GM19025 (cell line): ENCODE measurements around the gene DOP1A.
A peak's percentile ranks its signal among the peaks of the same experiment; 100 is the strongest.
"Not testable (repeated sequence)": the region's sequence is repeated elsewhere in the genome, so short reads cannot be mapped to it uniquely, and the experiment has no call there.

ENCODE experiments used
- ATAC-seq: cut with Tn5 transposase; IDR thresholded peaks from one replicate; pipeline ENCODE4 v1.9.1; 2021; ENCODE audit warnings: mild to moderate bottlenecking, low read depth, moderate library complexity; ENCODE audit not compliant: unreplicated experiment

DOP1A gene

GRCh38 chr6:83138758-83139157, 71.3 kb downstream of the DOP1A start:
- no peak for ATAC-seq

DNA sequence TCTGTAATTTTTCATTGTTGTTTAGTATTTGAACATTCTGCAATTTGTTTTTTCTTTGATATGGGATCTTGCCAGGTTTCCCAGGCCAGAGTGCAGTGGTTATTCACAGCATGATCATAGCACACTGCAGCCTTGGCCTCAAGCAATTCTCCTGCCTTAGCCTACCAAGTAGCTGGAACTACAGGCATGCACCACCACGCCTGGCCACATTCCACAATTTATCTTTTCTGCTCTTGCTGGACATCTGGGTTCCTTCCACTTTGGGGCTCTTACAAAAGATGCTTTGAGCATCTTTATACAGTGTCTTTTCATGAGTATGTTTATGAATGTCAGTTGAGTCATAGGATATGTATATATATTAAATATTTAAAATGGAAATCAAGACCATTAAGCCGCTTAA, 83.6 kb downstream of the DOP1A start:
- ATAC-seq = no peak

- no peak for ATAC-seq
These were observed 85.4 kb downstream of the DOP1A start for GRCh38 chr6:83152913-83153312.

- no peak for ATAC-seq
These were observed 86.5 kb downstream of the DOP1A start for GRCh38 chr6:83153883-83154521.

- ATAC-seq = no peak
These were observed 88.3 kb downstream of the DOP1A start for GRCh38 chr6:83155794-83156193.

GRCh38 chr6:83160167-83160566, 92.7 kb downstream of the DOP1A start:
- no peak for ATAC-seq

DNA sequence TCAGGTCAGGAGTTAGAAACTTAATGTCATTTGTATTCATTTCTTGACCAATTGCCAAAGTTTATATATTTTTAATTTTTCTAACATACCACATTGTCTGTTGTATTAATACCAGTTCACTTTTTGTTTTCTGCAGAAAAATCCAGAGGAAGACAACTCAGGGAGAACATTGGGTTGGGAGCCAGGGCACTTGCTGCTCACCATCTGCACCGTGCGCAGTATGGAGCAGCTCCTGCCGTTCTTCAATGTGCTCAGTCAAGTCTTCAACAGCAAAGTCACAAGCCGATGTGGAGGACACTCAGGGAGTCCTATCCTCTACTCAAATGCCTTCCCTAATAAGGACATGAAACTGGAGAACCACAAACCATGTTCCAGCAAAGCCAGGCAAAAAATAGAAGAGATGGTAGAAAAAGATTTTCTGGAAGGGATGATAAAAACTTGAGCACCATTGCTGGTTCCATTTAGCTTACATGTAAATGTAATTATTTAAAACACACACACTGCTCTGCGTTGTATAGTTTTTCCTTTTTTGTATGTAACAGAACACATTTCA, 100.3 kb downstream of the DOP1A start:
- ATAC-seq = no peak

DNA sequence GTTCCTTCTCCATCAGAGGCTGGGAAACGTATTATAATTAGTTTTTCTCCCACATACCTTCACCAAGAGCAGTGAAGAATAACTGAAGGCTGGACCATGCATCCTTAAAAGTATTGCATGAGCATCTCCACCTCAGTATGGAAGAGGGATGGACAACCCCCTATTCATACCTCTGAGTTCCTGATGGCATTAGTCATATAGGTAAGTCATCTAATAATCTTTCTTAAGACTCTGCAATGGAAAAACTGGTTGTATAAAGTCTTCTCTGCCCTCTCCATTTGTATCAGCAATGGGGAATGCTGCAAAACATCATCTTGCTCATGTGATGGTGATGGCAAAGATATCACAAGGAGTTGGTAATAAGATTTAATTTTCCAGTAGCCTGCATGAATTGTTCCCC, 101.1 kb downstream of the DOP1A start:
- ATAC-seq = no peak

DNA sequence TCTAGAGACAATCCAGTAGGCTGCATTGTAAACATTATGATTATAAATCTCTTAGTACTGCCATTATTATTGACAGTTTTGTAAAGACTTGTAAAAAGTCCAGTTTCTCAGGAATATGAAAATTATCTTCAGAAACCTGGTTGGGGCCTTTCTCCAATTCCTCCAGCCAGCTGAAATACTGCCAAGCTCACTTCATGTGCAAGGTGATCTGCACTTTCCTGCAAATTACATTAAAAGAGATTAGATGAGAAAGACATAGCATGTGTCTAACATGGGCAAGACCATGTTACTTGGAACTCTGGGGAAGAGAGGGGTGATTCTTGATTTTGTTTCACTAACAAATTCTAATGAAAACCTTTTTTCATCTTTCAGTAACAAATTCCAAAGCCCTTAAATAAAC, 101.6 kb downstream of the DOP1A start:
- ATAC-seq = no peak

DNA sequence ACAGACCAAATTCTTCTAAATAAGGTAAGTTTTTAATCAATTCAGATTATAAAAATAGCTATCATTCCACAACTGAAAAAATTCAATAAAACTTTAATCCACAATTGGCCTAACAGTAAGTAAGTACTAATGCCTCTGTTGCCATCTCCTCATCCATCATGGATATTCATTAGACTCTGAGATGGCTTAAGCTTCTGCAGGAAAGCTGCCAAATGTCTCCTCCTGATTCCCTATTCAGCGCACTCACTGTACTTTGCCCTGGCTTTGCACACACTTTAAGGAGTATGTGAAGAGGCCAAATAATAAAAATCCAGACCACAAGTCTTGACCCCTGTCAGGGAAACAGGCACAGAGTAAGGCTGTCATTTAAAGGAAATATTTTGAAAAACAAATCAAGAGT, 102.0 kb downstream of the DOP1A start:
- no peak for ATAC-seq

- ATAC-seq = no peak
These were observed 108.8 kb downstream of the DOP1A start for GRCh38 chr6:83176246-83176645.

GRCh38 chr6:83180426-83180950, 113.0 kb downstream of the DOP1A start:
- no peak for ATAC-seq

- no peak for ATAC-seq
These were observed 114.6 kb downstream of the DOP1A start for GRCh38 chr6:83182114-83182513.

DNA sequence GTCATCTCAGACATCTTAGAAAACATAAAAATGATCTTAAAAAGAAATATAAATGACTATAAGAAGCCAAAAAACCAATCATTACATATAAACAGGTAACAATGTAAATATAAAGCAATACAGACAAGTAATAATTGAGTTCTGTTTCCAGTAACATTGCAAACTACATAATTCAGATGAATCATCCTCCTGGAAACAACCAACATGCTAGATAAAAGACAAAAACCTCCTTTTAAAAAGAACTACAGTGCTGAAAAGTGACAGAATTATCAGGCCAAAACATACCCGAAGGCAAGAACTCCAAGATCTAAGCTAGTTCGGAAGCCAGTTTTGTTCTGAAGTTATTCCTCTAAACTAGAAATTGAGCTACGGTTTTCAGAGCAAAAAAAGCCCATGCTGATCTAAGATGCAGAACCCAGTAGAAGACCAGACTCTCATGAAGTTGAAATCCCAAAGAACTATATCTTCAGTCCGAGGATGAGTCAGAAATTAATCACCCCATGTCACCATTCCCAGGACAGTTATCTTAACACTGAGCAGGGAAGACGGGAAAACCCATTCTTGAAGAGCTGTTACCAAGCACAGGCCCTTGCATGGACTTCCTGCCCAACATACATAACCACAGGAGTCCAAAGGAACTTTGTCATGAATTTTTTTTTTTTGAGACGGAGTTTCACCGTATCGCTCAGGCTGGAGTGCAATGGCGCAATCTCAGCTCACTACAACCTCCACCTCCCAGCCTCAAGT, 115.8 kb downstream of the DOP1A start:
- ATAC-seq = no peak

GRCh38 chr6:83185096-83185495, 117.6 kb downstream of the DOP1A start:
- ATAC-seq = no peak

GRCh38 chr6:83188501-83188900, 121.0 kb downstream of the DOP1A start:
- ATAC-seq = no peak

DNA sequence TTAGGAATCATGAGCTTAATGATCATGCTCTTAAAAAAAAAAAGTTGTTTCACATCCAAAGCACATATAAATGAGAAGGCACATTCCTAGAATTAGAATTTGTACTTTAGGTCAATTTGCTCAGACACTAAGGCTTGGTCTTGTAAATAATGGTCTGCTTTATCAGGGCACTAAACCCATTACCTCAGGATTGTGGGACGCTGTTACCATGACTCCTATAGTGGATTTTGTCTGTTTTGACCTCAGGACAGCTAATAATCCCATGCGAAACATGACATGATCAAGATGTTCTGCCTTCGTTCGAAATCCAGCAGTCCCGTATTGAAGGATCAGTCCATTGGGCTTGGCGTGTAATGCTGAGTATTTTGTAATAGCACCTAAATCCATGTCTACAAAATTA, 123.2 kb downstream of the DOP1A start:
- no peak for ATAC-seq

DNA sequence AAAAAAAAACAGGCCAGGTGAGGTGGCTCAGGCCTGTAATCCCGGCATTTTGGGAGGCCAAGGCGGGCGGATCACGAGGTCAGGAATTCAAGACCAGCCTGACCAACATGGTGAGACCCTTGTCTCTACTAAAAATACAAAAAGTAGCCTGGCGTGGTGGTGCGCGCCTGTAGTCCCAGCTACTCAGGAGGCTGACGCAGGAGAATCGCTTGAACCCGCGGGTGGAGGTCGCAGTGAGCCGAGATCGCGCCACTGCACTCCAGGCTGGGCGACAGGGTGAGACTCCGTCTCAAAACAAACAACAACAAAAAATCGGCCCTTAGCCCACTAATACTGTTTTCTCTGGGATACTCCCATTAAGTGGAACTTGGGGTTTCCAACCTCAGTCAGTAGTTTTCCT, 124.5 kb downstream of the DOP1A start:
- ATAC-seq = not testable (repeated sequence)

DNA sequence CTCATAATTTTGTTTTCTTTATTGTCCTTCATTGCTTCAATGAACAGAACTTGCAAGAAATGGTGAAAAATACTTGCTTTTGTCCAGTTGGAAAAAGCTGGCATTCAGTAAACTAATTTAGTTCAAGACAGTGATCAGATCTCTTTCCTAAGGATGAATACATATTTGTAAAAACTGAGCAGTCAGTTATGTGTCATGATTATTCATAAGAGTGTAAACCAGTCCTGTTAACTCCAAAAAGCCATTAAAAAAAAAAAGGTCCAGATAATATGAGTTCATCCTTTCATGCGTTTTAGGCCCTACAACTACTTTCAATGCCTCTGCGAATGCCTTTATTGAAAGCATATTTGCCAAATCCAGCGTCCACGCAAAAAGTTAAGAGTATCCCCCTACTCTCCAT, 125.0 kb downstream of the DOP1A start:
- ATAC-seq = no peak

- peak; percentile 96 for ATAC-seq
These were observed 125.6 kb downstream of the DOP1A start, which contains the start of the genes PGM3 and RWDD2A for GRCh38 chr6:83192871-83193746. Gene PGM3, minus strand, starts transcription at chr6:83193265. Its CDS starts 2,253 bp downstream, at chr6:83191012. Gene RWDD2A, plus strand, starts transcription at chr6:83193357. Its CDS starts 1,095 bp downstream, at chr6:83194452.
